SK-N-SH (cell line): ENCODE data around the gene LYPD5.

Source experiments
- REST ChIP-seq: IDR thresholded peaks from 2 replicates; pipeline ENCODE4 v1.6.1; 2012; ENCODE audit warnings: mild to moderate bottlenecking, low read depth, low read length, moderate library complexity
- TF ChIP-seq, protein P1 (sequence below): IDR thresholded peaks from 2 replicates; pipeline ENCODE4 v1.4.0; 2012; ENCODE audit warnings: low read depth, borderline replicate concordance

GRCh38 chr19:43798026-43798545 is 4.2 kb downstream of the LYPD5 start:
- no peak for TF ChIP-seq REST
- TF ChIP-seq, protein P1, sequence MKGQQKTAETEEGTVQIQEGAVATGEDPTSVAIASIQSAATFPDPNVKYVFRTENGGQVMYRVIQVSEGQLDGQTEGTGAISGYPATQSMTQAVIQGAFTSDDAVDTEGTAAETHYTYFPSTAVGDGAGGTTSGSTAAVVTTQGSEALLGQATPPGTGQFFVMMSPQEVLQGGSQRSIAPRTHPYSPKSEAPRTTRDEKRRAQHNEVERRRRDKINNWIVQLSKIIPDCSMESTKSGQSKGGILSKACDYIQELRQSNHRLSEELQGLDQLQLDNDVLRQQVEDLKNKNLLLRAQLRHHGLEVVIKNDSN = no peak
